ENCODE data around the gene ADGRV1. TPM values are rescaled to one million over a fixed set of nuclear protein-coding genes. Genes with fewer than 3 reads are reported as not detected.

Gene ADGRV1
- total RNA-seq, 1 donor from 2014 or later: not detected

- no peak overlapping the region for H3K27ac ChIP-seq (replicated peaks)
- peaks cover 17% of the 10 kb centered on the region for H3K27me3 ChIP-seq (ENCODE audit: low read depth)
- no peaks in the 10 kb centered on the region for H3K9me3 ChIP-seq (replicated peaks)
- H3K4me1 ChIP-seq: peaks cover 10% of the 10 kb centered on the region
- H3K4me3 ChIP-seq: no peak overlapping the region
- intact Hi-C loops (cut with micrococcal nuclease): no loop called here
- H3K36me3 ChIP-seq: no peaks in the 10 kb centered on the region
- TF ChIP-seq, protein P1, sequence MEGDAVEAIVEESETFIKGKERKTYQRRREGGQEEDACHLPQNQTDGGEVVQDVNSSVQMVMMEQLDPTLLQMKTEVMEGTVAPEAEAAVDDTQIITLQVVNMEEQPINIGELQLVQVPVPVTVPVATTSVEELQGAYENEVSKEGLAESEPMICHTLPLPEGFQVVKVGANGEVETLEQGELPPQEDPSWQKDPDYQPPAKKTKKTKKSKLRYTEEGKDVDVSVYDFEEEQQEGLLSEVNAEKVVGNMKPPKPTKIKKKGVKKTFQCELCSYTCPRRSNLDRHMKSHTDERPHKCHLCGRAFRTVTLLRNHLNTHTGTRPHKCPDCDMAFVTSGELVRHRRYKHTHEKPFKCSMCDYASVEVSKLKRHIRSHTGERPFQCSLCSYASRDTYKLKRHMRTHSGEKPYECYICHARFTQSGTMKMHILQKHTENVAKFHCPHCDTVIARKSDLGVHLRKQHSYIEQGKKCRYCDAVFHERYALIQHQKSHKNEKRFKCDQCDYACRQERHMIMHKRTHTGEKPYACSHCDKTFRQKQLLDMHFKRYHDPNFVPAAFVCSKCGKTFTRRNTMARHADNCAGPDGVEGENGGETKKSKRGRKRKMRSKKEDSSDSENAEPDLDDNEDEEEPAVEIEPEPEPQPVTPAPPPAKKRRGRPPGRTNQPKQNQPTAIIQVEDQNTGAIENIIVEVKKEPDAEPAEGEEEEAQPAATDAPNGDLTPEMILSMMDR (IDR thresholded peaks at IDR 0.05; ENCODE audit: borderline replicate concordance): no peak
- DNase-seq: no peak
These were observed 12.3 kb upstream of the ADGRV1 start for GRCh38 chr5:90546216-90546837.

GRCh38 chr5:90547072-90547536 lies 11.5 kb upstream of the ADGRV1 start:
- TF ChIP-seq, protein P1 (IDR thresholded peaks at IDR 0.05; ENCODE audit: borderline replicate concordance): no peak
- H3K9me3 ChIP-seq (replicated peaks): no peaks in the 10 kb centered on the region
- no peak overlapping the region for H3K4me3 ChIP-seq
- H3K36me3 ChIP-seq: no peaks in the 10 kb centered on the region
- no peak for DNase-seq
- peaks cover 10% of the 10 kb centered on the region for H3K4me1 ChIP-seq
- no peak overlapping the region for H3K27ac ChIP-seq (replicated peaks)
- intact Hi-C loops (cut with micrococcal nuclease): no loop called here
- peaks cover 17% of the 10 kb centered on the region for H3K27me3 ChIP-seq (ENCODE audit: low read depth)

DNA sequence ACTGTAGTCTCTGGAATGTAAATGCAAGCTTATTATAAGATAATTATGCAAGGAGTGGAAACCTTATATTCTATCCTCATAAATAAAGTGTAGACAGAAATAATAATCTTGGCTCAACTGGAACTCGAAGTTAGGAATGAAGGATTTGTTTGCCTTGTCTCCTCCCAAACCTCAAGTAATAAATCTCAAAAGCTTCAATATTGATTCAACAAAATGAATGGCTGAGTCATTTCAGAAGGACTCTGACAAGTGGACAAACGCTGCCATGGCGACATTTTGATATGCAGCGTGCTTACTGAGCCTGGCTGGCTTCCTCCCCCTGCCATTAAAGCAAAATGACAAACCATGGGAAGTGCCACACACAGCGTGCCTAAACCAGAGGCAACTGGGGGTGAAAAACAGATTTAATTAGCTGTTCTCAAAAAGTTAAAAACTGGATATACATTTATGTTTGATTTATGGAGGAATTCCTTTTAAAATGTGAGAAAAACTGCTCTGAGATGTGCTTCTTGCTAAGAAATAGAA lies 10.5 kb upstream of the ADGRV1 start:
- Histone ChIP-seq H3K36me3 (no peaks in the 10 kb centered on the region), H3K4me3 (peak overlapping the region; percentile 7), H3K27ac (replicated peaks) (no peak overlapping the region), H3K9me3 (replicated peaks) (no peaks in the 10 kb centered on the region), H3K27me3 (ENCODE audit: low read depth) (peaks cover 23% of the 10 kb centered on the region), H3K4me1 (peaks cover 10% of the 10 kb centered on the region)
- intact Hi-C loops (cut with micrococcal nuclease): no loop called here
- no peak for DNase-seq
- TF ChIP-seq, protein P1 (IDR thresholded peaks at IDR 0.05; ENCODE audit: borderline replicate concordance): no peak

- no peaks in the 10 kb centered on the region for H3K36me3 ChIP-seq
- intact Hi-C loops (cut with micrococcal nuclease): no loop called here
- H3K4me1 ChIP-seq: peaks cover 10% of the 10 kb centered on the region
- H3K4me3 ChIP-seq: no peak overlapping the region
- H3K9me3 ChIP-seq (replicated peaks): no peaks in the 10 kb centered on the region
- H3K27ac ChIP-seq (replicated peaks): no peak overlapping the region
- DNase-seq: no peak
- H3K27me3 ChIP-seq (ENCODE audit: low read depth): peaks cover 32% of the 10 kb centered on the region
- TF ChIP-seq, protein P1 (IDR thresholded peaks at IDR 0.05; ENCODE audit: borderline replicate concordance): no peak
These were observed 9.4 kb upstream of the ADGRV1 start for GRCh38 chr5:90549223-90549622.

GRCh38 chr5:90549729-90550275 lies 8.8 kb upstream of the ADGRV1 start:
- Histone ChIP-seq H3K4me1 (peaks cover 10% of the 10 kb centered on the region), H3K27me3 (ENCODE audit: low read depth) (peaks cover 33% of the 10 kb centered on the region), H3K9me3 (replicated peaks) (no peaks in the 10 kb centered on the region), H3K36me3 (no peaks in the 10 kb centered on the region), H3K27ac (replicated peaks) (no peak overlapping the region), H3K4me3 (no peak overlapping the region)
- intact Hi-C loops (cut with micrococcal nuclease): no loop called here
- TF ChIP-seq, protein P1 (IDR thresholded peaks at IDR 0.05; ENCODE audit: borderline replicate concordance): no peak
- no peak for DNase-seq

All from left ventricle myocardium inferior (tissue), 1 donor.